AG20443 (cell line): ENCODE data around the gene MNX1.

Source experiments
- DNase-seq: peaks from one replicate; pipeline ENCODE4 v3.0.0; 2012; ENCODE audit warnings: low spot score, mixed read lengths

The MNX1 gene

GRCh38 chr7:157014635-157015555 is 4.4 kb upstream of the MNX1 start:
- no peak for DNase-seq

- DNase-seq = no peak
Observed at GRCh38 chr7:157013602-157014549, 3.4 kb upstream of the MNX1 start.

- DNase-seq = no peak
Observed at GRCh38 chr7:157013101-157013500, 2.6 kb upstream of the MNX1 start.

- DNase-seq = no peak
Observed at GRCh38 chr7:157012113-157012547, 1.7 kb upstream of the MNX1 start.

GRCh38 chr7:157011333-157012112 is 1.1 kb upstream of the MNX1 start:
- no peak for DNase-seq

- DNase-seq = no peak
Observed at GRCh38 chr7:157009778-157010587, 480 bp downstream of the MNX1 start.

GRCh38 chr7:157009170-157009777 is 1.2 kb downstream of the MNX1 start:
- no peak for DNase-seq

GRCh38 chr7:157008206-157009169 is 2.0 kb downstream of the MNX1 start:
- no peak for DNase-seq

GRCh38 chr7:157007470-157008066 is 2.9 kb downstream of the MNX1 start:
- no peak for DNase-seq

- no peak for DNase-seq
Observed at GRCh38 chr7:157006829-157007469, 3.5 kb downstream of the MNX1 start.

- no peak for DNase-seq
Observed at GRCh38 chr7:157006205-157006747, 4.2 kb downstream of the MNX1 start.

GRCh38 chr7:157005456-157006204 is 4.8 kb downstream of the MNX1 start:
- DNase-seq = no peak

- no peak for DNase-seq
Observed at GRCh38 chr7:157004521-157005455, 5.7 kb downstream of the MNX1 start.

GRCh38 chr7:157003756-157004520 is 6.5 kb downstream of the MNX1 start:
- peak; percentile 65 for DNase-seq

- DNase-seq = no peak
Observed at GRCh38 chr7:157003445-157003755, 7.1 kb downstream of the MNX1 start.
